Measurements from ENCODE around the gene IDH3A. TPM values are rescaled to one million over a fixed set of nuclear protein-coding genes. Genes with fewer than 3 reads are reported as not detected.

The IDH3A gene
- total RNA-seq, 1 experiment from 2014 or later: 40.2 TPM

GRCh38 chr15:78120523-78120922 is 28.6 kb upstream of the IDH3A start:
- no peak overlapping the region for H3T11ph ChIP-seq (ENCODE audit: low read length)
- H3K4me1 ChIP-seq (ENCODE audit: insufficient read depth, low read length): no peaks in the 10 kb centered on the region; the same call in 1 of the 2 replicates
- Mint-ChIP-seq H3K4me3 (peak overlapping the region in 1 of 2 experiments; percentile 2; a peak in 1 of 5 replicates), H3K27ac (peak overlapping the region; percentile 57 to 90 (median 77); a peak in 4 of 7 replicates), H3K9me3 (no peaks in the 10 kb centered on the region), H3K4me1 (peaks cover 14 to 24% of the 10 kb centered on the region in 2 experiments), H3K36me3 (ENCODE audit: insufficient read depth in 1 of 3, low read depth in 3 of 3) (peaks cover 0 to 7% (median 6%) of the 10 kb centered on the region in 3 experiments; a peak in 3 of 7 replicates), H3K27me3 (ENCODE audit: low read depth) (no peaks in the 10 kb centered on the region; the same call in 1 of the 2 replicates)
- no peak overlapping the region for H2BK12ac ChIP-seq (ENCODE audit: insufficient read length, low read depth, low read length)
- H2BK15ac ChIP-seq (ENCODE audit: low read depth, low read length): no peak overlapping the region
- no peaks in the 10 kb centered on the region for H3K27me3 ChIP-seq (ENCODE audit: insufficient read depth, low read length)
- DNase-seq: peak; percentile 43
- no peaks in the 10 kb centered on the region for H4K20me1 ChIP-seq (ENCODE audit: control insufficient read depth, insufficient read depth, insufficient read length)
- H4K91ac ChIP-seq (ENCODE audit: insufficient read length, low read depth, low read length): no peak overlapping the region
- H2BK20ac ChIP-seq (ENCODE audit: low read depth, low read length, poor library complexity, severe bottlenecking): no peak overlapping the region
- no peak overlapping the region for H2BK5ac ChIP-seq (ENCODE audit: insufficient read length, low read length)
- H3K4me2 ChIP-seq (ENCODE audit: insufficient read depth, insufficient read length, low read length): no peak overlapping the region
- no peaks in the 10 kb centered on the region for H3K23me2 ChIP-seq (ENCODE audit: insufficient read length, low read depth, low read length, poor library complexity, severe bottlenecking)
- no peaks in the 10 kb centered on the region for H3K79me1 ChIP-seq (ENCODE audit: insufficient read depth, low read depth, low read length, poor library complexity, severe bottlenecking)
- H3K9me3 ChIP-seq (ENCODE audit: control insufficient read depth, low read depth, low read length): no peaks in the 10 kb centered on the region
- no peak overlapping the region for H3K4ac ChIP-seq (ENCODE audit: low read depth, low read length)
- H4K8ac ChIP-seq (replicated peaks; ENCODE audit: insufficient read length, low read depth, low read length): no peak overlapping the region
- no peak overlapping the region for H4K5ac ChIP-seq (ENCODE audit: insufficient read length, low read depth, low read length)
- no peak overlapping the region for H3K9ac ChIP-seq (ENCODE audit: extremely low read depth, insufficient read length, low read length)
- H3K79me2 ChIP-seq (ENCODE audit: insufficient read depth, low read length): no peaks in the 10 kb centered on the region
- H3K18ac ChIP-seq (ENCODE audit: insufficient read length, low read depth, low read length): no peak overlapping the region
- no peak overlapping the region for H2AFZ ChIP-seq (ENCODE audit: low read length)
- WGBS (ENCODE audit: extremely low coverage, insufficient read length, low lambda C conversion rate): no CpG with 5 or more reads among the region's 5 CpGs
- no peak overlapping the region for H3K27ac ChIP-seq (ENCODE audit: insufficient read length, low read depth, low read length)
- H2AK5ac ChIP-seq (ENCODE audit: insufficient read length, low read length): no peak overlapping the region
- H3K23ac ChIP-seq (ENCODE audit: insufficient read length, low read depth, low read length): no peak overlapping the region
- no peak for TF ChIP-seq CTCF (conservative IDR thresholded peaks at IDR 0.05)
- H3K14ac ChIP-seq (ENCODE audit: insufficient read depth, low read length): no peak overlapping the region
- H3K56ac ChIP-seq (ENCODE audit: insufficient read length, low read depth, low read length): no peak overlapping the region
- H2BK120ac ChIP-seq (ENCODE audit: low read depth, low read length, poor library complexity, severe bottlenecking): no peak overlapping the region
